Left renal cortex interstitium (tissue), 4 donors: ENCODE measurements around the gene MAPK7. TPM values are rescaled to one million over a fixed set of nuclear protein-coding genes. Genes with fewer than 3 reads are reported as not detected.

Experiments
- DNase-seq, 4 donors: peaks; one replicate each; pipeline ENCODE4 v3.0.0-alpha.2; 2013; ENCODE audit warnings: low read depth in 4 of 4, low spot score in 2 of 4, missing footprints in 1 of 4
- polyA plus RNA-seq, 4 donors: library from polyadenylated mRNA; unstranded; fragments of 120-200 nt; gene quantifications; one replicate each; pipeline ENCODE4 v1.2.1, GENCODE V29; 2013; ENCODE audit not compliant: insufficient read length in 4 of 4

MAPK7 gene
- polyA plus RNA-seq, 4 donors, result 21.5 to 31.2 (median 25.0) TPM

- peak; percentile 85 to 94 (median 90) for DNase-seq
These were observed 15.8 kb upstream of the MAPK7 start, which contains the start of gene B9D1 for GRCh38 chr17:19362277-19363113. B9D1 (minus strand) TSS chr17:19362723; CDS start chr17:19362569, 154 bp downstream.

- DNase-seq, result no peak
These were observed 15.2 kb upstream of the MAPK7 start for GRCh38 chr17:19363114-19363438.

- DNase-seq, result no peak
These were observed 14.8 kb upstream of the MAPK7 start for GRCh38 chr17:19363460-19364035.

- no peak for DNase-seq
These were observed 13.4 kb upstream of the MAPK7 start for GRCh38 chr17:19364699-19365498.

DNA sequence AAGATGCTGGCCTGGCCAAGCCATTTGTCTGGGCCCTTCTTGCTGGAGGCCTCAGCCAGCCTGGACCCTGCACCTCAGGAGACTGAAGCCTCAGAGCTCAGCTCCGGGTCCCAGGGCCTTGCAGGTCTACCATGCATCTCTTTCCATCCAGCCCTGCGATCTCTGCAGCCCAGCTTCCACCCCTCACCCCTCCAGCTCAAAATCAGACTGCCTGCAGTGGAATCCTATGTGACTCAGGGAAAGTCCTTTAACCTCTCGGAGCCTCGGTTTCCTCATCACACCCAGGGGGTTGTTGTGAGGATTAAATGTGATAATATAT is 12.8 kb upstream of the MAPK7 start:
- no peak for DNase-seq

DNA sequence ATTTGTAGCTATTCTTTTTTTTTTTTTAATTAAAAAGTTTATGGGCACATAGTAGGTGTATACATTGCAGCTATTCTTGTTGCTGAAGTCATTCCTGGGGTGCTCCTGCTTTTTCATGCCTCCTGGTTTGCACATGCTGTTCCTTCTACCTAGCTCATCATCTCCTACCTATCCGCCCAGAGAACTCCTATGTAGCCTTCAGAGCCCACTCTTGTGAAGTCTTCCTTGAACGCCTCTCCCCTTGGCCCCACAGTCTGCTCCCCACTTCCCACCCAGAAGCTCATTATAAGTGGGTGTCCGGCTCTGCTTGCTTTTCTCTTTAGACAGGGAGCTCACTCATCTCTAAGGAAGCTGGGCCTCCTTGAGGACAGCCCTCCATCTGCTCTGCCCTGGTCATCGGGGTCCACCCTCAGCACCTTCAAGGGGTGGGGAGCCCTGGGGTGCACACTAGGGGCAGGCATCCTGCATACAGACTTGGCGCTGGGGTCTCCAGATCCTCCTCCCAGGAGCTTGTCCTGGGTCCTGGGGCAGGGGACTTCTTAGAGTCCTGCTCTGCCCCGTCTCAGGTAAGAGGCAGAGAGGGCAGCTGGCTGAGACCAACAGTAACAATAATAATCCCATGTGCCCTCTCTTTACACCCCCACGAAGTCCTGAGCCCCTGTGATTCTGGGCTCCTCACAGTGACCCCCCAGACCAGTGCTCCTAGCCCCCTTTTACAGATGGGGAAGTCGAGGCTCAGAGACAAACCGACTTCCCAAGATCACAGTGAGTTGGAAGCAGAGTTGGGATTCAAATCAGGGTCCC is 12.3 kb upstream of the MAPK7 start:
- DNase-seq, result no peak

- no peak for DNase-seq
These were observed 11.7 kb upstream of the MAPK7 start for GRCh38 chr17:19366637-19366972.

DNA sequence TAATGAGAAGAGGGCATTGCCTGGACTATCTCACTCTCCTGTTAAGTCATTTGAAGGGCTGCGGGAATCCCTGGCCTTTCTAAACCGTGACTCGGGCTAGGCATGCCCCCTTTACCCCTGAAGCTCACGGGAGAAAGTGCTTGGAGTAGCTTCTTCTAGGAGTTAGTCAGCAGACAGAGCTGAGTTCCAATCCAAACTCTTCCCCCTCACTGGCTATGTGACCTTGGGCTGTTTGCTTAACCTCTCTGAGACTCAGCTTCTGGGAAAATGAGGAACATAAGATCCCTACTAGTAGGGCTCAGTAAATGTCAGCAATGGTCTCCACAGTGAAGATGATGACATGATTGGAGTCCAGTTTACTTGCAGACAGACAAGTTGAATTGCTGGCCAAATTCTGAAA is 10.1 kb upstream of the MAPK7 start:
- no peak for DNase-seq

- DNase-seq, result no peak
These were observed 9.1 kb upstream of the MAPK7 start for GRCh38 chr17:19369107-19369778.

DNA sequence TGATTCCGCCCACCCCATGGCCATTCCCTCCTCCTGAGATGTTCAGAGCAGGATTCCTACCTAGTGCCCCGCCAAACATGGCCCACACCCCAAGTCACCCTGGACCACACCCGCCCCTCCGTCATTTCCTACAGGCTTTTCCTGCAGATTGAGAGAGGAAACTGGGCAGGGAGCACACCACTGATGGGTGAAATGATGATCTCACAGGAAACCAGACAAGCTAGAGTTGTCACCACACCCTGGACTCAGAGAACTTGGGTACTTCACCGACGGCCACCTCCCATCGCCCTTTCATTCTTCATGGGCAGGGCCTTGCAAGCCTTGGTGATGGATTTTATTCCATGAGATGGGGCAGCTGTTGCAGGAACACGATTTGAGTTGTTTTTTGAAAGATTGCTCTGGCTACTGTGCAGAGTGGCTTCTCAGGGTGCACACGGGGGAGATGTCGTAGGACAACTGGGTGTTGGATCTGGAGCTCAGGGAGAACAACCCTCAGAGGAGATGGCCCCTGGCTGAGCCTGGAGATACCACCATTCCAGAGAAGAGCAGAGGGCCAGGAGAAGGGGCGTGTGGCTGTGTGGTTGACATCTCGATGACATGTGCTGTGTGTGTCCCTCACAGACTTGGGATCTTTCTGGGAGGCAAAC is 8.3 kb upstream of the MAPK7 start:
- no peak for DNase-seq

GRCh38 chr17:19370493-19370960 is 7.8 kb upstream of the MAPK7 start:
- DNase-seq, result no peak

DNA sequence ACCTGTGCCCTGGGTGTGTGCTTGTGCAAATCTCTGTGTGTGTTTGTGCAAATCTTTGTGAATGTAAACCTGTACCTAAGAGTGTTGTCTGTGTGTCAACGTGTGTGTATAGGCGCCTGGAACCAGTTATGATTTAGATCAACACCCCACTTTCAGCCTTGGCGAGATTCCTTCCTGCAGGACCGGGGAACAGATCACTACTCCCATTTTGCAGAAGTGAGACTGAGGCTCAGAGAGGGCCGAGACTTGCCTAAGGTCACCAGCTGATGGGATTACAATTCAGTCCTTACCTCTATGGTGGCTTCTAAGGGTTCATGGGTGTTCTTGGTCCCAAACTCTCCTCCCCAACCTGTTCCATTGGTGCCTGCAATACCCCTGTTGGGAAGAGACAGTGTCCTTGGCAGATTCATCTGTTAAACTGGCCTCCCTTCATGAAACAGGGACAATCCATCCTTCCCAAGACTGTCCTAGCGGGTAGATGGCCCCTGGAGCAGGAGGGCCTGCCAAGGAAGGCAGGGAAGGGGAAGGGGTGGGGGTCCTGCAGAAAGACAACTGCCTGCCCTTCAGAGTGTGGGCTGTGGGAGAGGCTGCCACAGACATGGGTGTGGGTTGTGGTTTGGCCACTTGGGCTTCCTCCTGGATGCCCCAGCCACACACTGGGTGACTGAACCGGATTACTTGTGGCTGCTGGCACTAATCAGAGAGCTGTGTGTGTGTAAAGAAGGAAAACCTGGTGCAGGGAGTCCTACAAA is 6.9 kb upstream of the MAPK7 start:
- DNase-seq, result no peak

- DNase-seq, result no peak
These were observed 6.3 kb upstream of the MAPK7 start for GRCh38 chr17:19372011-19372370.

- DNase-seq, result no peak
These were observed 5.9 kb upstream of the MAPK7 start for GRCh38 chr17:19372439-19372838.

GRCh38 chr17:19372866-19373504 is 5.3 kb upstream of the MAPK7 start:
- no peak for DNase-seq

GRCh38 chr17:19374136-19374535 is 4.2 kb upstream of the MAPK7 start:
- DNase-seq, result no peak

DNA sequence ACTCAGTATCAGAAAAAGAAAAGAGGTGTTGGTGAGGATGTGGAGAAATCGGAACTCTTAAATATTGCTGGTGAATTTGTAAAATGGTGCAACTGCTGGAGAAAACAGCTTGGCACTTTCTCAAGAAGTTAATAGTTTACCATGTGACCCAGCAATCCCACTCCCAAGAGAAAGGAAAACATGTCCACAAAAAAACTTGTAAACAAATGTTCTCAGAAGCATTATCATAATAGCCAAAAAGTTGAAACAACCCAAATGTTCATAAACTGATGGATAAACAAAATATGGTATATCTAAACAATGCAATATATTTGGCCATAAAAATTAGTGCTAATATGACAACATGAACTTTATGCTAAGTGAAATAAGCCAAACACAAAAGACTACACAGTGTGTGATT is 2.6 kb upstream of the MAPK7 start:
- DNase-seq, result no peak

DNA sequence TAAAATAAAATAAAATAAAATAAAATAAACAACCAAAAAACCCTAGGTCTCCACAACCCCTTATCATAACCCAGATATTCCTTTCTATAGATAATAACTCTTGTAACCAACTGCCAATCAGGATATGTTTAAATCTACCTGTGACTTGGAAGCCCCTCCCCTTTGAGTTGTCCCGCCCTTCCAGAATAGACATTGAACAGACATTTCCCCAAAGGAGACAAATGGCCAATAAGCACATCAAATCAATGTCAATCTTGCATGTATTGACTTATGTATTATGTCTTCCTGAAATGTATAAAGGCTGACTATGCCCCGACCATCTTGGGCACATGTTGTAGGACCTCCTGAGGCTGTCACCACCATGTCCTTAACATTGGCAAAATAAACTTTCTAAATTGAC is 1.5 kb upstream of the MAPK7 start:
- no peak for DNase-seq
